GM19397 (cell line): ENCODE measurements around the gene SBF2.
A peak's percentile ranks its signal among the peaks of the same experiment; 100 is the strongest.
"Not testable (repeated sequence)": the region's sequence is repeated elsewhere in the genome, so short reads cannot be mapped to it uniquely, and the experiment has no call there.

ENCODE experiments used
- ATAC-seq: cut with Tn5 transposase; IDR thresholded peaks from one replicate; pipeline ENCODE4 v1.9.1; 2021; ENCODE audit warnings: mild to moderate bottlenecking, moderate library complexity; ENCODE audit not compliant: unreplicated experiment

Gene SBF2

DNA sequence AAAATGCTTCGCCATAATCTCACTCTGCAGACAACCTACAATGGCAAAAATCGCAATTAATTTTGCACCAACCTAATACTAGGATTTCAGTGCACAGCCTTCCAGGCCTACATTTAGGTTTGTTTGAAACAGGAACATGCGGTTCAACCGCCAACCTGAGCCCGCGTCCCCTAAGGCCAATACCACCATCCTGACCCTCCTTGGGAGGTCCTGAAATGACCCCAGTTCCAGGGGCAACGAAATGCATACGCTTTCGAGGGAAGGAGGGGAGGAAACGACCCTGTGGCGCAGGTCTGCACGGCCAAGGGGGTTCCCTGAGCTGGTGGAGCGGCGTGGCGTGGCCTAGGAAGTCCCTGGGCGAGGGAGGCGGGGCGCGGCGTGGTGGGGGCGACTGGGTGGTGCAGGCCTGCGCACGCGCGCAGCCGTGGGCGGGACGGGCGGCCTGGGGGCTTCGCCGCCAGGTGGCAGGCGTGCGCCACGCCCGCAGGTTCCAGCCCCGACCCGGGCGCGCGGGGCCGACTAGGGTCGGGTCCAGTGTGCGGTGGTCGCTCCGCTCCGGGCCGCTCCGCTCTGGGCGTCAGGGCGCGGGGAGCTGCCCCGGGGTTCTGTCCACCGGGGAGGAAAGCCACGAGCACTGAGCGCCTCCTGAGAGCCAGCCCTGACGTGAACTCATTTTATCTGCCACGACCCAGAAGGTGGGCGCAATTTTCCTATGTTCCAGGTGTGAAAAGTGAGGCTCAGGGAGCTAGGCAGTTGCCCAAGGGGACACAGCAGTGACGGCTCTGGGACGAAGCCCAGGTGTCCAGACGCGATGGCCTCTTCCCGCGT, 536.0 kb downstream of the SBF2 start:
- peak; percentile 74 for ATAC-seq

GRCh38 chr11:9756878-9757277, 537.1 kb downstream of the SBF2 start:
- no peak for ATAC-seq

DNA sequence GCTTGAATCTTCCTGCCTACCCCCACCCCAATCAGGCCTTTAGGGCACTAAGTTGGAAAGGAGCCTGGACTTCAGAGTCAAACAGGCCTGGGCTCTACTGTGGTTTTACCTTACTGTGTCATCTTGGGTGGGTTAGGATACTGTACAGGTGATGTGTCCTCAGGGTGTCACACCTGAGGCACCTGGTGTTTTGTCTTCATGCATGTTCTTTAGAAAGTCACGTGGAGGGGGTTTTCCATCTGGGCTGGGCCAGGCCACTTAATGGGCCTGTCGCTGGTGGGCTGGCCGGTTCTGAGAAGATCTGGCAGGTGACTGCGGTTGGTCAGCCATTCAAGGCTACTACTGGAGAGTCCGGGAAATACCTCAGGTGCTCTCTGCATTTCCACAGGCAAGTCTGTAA, 537.6 kb downstream of the SBF2 start:
- no peak for ATAC-seq

GRCh38 chr11:9755561-9756185, 538.3 kb downstream of the SBF2 start:
- ATAC-seq = no peak

DNA sequence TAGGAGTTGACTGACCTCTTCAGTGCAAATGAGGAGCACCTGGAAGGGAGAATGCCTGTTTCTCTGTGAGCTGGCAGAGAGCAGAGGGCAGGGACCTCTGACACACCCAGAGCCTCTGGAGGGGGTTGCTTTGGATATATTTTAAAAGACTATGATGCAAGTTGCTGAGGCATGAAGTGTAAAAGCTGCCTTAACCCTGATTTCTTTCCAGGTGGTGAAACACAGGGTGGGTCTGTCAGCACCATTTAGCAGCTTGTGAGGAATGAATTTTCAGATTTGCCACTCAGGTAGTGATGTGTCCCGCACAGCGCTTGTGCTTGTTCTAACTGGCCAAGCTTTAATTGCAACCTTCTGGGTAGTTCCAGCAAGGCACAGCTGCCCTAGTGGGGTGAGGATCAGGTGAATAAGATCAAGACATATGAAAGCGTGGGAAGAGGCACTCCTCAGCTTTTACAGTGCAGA, 540.0 kb downstream of the SBF2 start:
- ATAC-seq = no peak

- ATAC-seq = no peak
These were observed 541.0 kb downstream of the SBF2 start for GRCh38 chr11:9753021-9753420.

- no peak for ATAC-seq
These were observed 541.9 kb downstream of the SBF2 start for GRCh38 chr11:9752091-9752490.

DNA sequence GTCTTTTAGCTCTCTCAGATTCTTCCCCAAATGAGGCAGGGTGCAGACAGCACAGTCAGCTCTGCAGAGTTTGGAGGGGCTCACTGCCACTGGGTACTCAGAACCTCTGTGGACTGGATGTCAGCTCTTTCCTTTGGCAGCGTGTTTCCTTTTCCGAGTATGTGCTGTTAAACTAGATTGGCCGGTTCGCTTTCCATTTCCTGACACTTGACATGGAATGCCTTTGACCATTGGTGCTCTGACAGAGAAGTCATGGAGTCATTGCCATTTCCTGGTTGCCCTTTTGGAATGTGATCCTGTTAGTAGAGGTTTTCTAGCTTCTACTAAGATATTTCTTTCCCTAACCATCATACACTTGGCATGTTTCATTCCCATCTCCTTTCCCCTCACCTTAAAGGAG, 543.5 kb downstream of the SBF2 start:
- ATAC-seq = no peak

GRCh38 chr11:9748361-9748970, 545.6 kb downstream of the SBF2 start:
- no peak for ATAC-seq

GRCh38 chr11:9747828-9748227, 546.2 kb downstream of the SBF2 start:
- ATAC-seq = no peak

- ATAC-seq = no peak
These were observed 546.8 kb downstream of the SBF2 start for GRCh38 chr11:9747229-9747628.

DNA sequence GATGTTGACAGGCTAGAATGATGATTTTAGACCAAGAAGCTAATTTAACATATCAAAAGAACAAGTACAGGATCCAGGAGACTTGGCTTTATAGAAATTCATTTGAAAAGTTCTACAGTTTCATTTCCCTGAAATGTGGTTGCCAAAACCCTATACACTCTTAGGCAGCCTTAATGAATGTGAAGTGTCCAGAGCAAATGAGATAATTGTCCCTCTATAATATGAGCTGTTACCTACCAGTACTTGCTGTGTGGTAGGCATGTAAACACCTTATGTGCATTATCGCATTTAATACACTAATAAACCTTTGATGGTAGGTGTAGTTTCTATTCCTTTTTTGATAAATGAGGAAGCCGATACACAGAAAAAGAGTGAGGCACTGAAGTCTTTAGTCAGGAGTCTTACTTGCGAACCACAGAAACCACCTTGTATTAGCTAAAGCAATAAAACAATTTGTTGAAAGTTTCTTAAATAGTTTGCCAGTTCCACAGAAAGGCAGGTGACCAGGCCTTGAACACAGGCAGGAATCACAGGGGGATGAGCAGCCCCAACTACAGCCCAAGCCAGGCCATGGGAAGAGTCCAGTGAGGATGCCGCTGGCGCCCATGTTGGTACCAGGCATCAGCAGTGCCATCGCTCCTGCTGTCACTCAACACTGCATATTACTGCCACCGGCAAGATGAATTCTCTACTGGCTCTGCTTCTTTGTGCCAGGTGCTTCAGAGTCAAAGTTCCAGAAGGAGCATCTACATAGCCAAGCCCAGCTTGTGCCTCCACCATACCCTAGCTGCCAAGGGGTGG, 548.4 kb downstream of the SBF2 start:
- ATAC-seq = no peak

GRCh38 chr11:9743512-9743911, 550.5 kb downstream of the SBF2 start:
- ATAC-seq = not testable (repeated sequence)

DNA sequence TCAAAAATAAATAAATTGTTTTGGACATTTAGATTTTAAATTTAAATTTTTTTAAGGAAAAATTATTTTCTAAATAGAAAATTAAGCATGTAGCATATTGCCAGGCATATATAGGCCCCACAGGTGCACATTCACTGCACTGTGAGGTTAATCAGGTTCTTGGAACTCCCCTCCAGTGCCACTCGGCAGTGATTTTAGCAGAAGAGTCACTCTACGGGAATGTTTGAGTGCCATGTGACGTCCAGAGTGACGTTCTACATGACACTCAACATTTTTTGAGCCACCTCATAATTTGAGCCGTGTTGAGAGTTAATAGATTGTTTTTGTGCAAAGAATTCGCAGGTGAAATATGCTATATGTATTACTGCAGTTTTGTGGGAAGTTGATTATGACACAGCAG, 552.8 kb downstream of the SBF2 start:
- no peak for ATAC-seq

DNA sequence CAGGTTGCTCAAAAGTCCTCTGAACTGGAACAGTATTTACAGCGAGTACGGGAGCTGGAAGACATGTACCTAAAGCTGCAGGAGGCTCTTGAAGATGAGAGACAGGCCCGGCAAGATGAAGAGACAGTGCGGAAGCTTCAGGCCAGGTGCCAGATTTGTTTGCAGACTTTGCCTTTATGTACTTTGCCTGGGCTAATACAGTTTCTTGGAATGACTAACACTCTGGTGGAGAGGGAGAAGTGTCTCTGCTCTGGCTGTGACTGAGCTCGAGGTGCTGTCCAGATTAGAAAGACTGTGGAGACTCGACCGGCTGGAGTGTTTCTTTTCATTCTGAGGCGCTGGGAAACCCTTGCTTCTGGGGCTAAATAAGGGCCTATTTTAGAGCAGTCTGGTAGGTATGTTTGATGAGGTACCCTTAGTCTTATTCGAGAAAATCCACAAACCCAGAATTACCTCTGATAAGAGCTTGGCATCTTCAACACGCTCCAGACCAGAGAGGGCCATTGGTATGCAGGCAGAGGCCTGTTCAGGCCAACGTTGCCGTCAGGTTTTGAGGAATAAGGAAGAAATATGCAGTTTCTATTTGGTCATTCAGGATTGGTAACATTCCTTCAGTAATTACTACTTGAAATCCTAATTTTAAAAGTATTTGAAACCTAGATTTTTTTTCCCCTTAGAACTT, 553.7 kb downstream of the SBF2 start:
- no peak for ATAC-seq

GRCh38 chr11:9739123-9739900, 554.7 kb downstream of the SBF2 start:
- peak; percentile 65 for ATAC-seq

- no peak for ATAC-seq
These were observed 555.3 kb downstream of the SBF2 start for GRCh38 chr11:9738707-9739106.

GRCh38 chr11:9738116-9738515, 555.9 kb downstream of the SBF2 start:
- ATAC-seq = no peak

DNA sequence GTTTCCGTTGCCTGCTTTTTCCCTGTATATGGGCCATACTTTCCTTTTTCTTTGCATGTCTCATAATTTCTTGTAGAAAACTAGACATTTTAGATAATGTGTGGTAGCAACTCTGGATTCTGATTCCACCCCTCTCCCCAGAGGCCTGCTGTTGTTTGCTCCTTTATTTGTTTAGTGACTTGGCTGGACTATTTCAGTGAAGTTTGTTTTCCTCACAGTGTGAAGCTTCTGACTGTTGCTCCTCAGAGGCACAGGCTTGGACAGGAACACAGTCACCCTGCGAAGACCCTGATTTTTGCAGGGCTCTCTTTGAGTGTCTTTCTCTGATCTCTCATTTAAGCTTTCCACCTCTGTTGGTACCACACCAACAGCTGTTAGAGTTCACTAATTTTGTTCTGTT, 557.7 kb downstream of the SBF2 start:
- ATAC-seq = no peak

- no peak for ATAC-seq
These were observed 558.1 kb downstream of the SBF2 start for GRCh38 chr11:9735919-9736318.
